ENCODE results near the gene CD84. TPM values are rescaled to one million over a fixed set of nuclear protein-coding genes. Genes with fewer than 3 reads are reported as not detected.
"Not testable (repeated sequence)": the region's sequence is repeated elsewhere in the genome, so short reads cannot be mapped to it uniquely, and the experiment has no call there.

CD84 gene
- total and polyA plus RNA-seq, 11 donors: 0.49 to 36.2 (median 1.4) TPM

DNA sequence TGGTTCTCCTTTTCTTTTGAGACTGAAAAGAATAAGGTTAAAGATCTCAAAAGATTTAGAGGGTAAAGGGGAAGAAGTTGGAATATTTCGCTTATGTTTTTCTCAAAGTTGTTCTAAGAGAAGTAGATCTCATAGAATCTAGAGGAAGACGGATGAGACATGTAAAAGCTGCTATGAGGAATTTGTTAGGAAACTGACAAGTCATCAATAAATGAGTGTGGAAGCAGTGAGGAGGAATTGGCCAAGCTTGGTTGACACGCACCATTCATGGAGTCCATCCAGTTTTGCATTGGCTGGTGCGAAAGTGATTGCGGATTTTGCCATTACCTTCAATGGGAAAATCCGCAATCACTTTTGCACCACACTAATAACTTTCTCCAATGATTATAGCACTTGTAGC, 76.2 kb downstream of the CD84 start:
- Histone ChIP-seq H3K27me3 (peaks cover 0 to 4% (median 0%) of the 10 kb centered on the region in 9 donors), H3K4me3 (no peak overlapping the region), H3K36me3 (no peaks in the 10 kb centered on the region), H3K4me1 (peaks cover 0 to 23% (median 0%) of the 10 kb centered on the region in 12 donors), H3K27ac (peak overlapping the region in 1 of 12 donors; percentile 7), H3K9me3 (peaks cover 0 to 48% (median 19%) of the 10 kb centered on the region in 12 donors)
- intact Hi-C loops (cut with DNase I): no loop called here
- 92 to 93% (median 92%) methylated on average over 6 of the region's 6 CpGs for WGBS, 4 donors
- TF ChIP-seq POLR2A (IDR thresholded peaks at IDR 0.05): no peak
- TF ChIP-seq, protein P1, sequence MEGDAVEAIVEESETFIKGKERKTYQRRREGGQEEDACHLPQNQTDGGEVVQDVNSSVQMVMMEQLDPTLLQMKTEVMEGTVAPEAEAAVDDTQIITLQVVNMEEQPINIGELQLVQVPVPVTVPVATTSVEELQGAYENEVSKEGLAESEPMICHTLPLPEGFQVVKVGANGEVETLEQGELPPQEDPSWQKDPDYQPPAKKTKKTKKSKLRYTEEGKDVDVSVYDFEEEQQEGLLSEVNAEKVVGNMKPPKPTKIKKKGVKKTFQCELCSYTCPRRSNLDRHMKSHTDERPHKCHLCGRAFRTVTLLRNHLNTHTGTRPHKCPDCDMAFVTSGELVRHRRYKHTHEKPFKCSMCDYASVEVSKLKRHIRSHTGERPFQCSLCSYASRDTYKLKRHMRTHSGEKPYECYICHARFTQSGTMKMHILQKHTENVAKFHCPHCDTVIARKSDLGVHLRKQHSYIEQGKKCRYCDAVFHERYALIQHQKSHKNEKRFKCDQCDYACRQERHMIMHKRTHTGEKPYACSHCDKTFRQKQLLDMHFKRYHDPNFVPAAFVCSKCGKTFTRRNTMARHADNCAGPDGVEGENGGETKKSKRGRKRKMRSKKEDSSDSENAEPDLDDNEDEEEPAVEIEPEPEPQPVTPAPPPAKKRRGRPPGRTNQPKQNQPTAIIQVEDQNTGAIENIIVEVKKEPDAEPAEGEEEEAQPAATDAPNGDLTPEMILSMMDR (IDR thresholded peaks at IDR 0.05): no peak
- no peak for DNase-seq
- ATAC-seq: no peak

DNA sequence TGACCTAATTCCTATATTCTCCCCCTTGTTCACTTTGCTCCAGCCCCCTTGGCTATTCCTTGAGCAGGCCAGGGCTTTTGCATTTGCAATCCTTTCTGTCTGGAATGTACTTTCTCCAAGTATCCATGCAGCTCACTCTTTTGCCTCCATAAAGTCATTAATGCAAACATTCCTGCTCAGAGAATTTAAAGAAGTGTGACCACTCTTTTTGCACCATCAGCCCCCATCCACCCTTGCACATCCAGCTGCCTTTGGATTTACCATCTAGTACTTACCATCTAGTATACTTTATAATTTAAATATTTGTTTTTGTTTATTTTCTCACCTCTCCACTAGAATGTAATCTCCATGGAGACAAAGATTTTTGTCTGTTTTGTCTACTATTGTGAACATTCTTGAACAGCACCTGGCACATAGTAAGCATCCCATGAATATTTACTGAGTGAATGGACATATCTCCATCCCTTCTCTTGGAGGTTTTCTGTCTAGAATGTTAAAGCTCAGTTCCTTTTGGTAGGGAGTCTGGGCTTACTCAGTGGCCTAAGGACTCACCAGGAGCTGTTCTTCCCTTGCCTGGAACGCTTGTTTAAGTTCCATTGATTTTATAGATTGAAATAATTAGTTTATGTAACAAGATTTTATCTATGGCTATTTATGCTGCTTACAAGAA, 78.8 kb downstream of the CD84 start:
- DNase-seq: no peak
- TF ChIP-seq, protein P1 (IDR thresholded peaks at IDR 0.05): no peak
- no peak for TF ChIP-seq POLR2A (IDR thresholded peaks at IDR 0.05)
- Histone ChIP-seq H3K9me3 (peaks cover 0 to 21% (median 1%) of the 10 kb centered on the region in 12 donors), H3K4me3 (no peak overlapping the region), H3K36me3 (no peaks in the 10 kb centered on the region), H3K27ac (peak overlapping the region in 2 of 12 donors; percentile 9 to 81), H3K27me3 (peaks cover 0 to 4% (median 0%) of the 10 kb centered on the region in 9 donors), H3K4me1 (peaks cover 0 to 23% (median 0%) of the 10 kb centered on the region in 12 donors)
- intact Hi-C loops (cut with DNase I): no loop called here
- WGBS, 4 donors: 48 to 57% (median 53%) methylated on average over 1 of the region's 1 CpG
- ATAC-seq: no peak

DNA sequence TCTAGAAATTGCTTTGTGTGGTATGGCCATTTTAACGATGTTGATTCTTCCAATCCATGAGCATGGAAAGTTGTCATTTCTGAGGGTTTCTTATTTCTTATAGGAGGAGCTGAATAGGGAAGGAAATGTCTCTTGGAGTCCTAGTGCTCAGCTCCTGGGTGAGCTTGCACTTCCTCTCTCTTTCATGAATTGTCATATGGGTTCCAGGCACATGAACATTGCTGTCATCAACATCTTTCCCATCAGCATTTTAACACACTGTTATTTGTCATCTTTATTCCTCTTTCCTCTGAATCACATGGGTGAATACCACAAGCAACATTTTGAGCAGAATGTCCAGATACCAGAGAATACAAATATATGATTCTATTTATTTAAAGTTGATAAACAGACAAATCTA, 79.7 kb downstream of the CD84 start:
- Histone ChIP-seq H3K9me3 (peaks cover 0 to 15% (median 0%) of the 10 kb centered on the region in 12 donors), H3K4me3 (no peak overlapping the region), H3K27ac (peak overlapping the region in 1 of 12 donors; percentile 81), H3K4me1 (peaks cover 0 to 23% (median 0%) of the 10 kb centered on the region in 12 donors), H3K27me3 (peaks cover 0 to 4% (median 0%) of the 10 kb centered on the region in 9 donors), H3K36me3 (no peaks in the 10 kb centered on the region)
- intact Hi-C loops (cut with DNase I): no loop called here
- DNase-seq (no peak), ATAC-seq (peak; percentile 46 to 81 (median 64))
- TF ChIP-seq POLR2A (IDR thresholded peaks at IDR 0.05): no peak
- TF ChIP-seq, protein P1 (IDR thresholded peaks at IDR 0.05): no peak
- WGBS, 4 donors: 83 to 89% (median 87%) methylated on average over 1 of the region's 1 CpG

DNA sequence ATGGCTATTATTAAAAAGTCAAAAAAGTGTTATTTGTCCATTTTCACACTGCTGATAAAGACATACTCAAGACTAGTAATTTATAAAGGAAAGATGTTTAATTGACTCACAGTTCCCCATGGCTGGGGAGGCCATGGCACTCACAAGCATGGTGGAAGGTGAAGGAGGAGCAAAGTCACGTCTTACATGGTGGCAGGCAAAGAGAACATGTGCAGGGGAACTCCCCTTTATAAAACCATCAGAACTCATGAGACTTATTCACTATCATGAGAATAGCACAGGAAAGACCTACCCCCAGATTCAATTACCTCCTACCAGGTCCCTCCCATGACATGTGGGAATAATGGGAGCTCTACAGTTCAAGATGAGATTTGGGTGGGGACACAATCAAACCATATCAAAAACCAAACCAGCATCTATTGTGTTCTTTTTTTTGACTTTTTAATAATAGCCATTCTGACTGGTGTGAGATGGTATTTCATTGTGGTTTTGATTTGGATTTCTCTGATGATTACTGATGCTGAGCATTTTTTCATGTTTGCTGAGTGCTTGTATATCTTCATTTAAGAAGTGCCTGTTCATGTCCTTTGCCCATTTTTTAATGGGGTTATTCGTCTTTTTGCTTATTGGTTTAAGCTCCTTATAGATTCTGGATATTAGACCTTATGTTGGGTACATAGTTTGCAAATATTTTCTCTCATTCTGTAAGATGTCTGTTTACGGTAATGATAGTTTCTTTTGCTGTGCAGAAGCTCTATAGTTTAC, 80.8 kb downstream of the CD84 start:
- Histone ChIP-seq H3K4me1 (peaks cover 0 to 23% (median 0%) of the 10 kb centered on the region in 12 donors), H3K27ac (peak overlapping the region in 1 of 12 donors; percentile 77), H3K9me3 (peaks cover 0 to 13% (median 0%) of the 10 kb centered on the region in 12 donors)
- intact Hi-C loops (cut with DNase I); ATAC-seq; DNase-seq; H3K27me3 ChIP-seq; H3K36me3 ChIP-seq; H3K4me3 ChIP-seq: not testable (repeated sequence)
- WGBS, 4 donors: 68 to 80% (median 73%) methylated on average over 3 of the region's 3 CpGs

Measured in heart left ventricle (tissue), 16 donors.